Lower leg skin (tissue), 4 donors: ENCODE measurements around the gene CRTC1. TPM values are rescaled to one million over a fixed set of nuclear protein-coding genes. Genes with fewer than 3 reads are reported as not detected.

Source experiments
- DNase-seq, 2 donors: peaks; one replicate each; pipeline ENCODE4 v3.0.0-alpha.2; 2019; ENCODE audit warnings: low spot score in 2 of 2
- H3K4me3 ChIP-seq: fragments of 200-600 bp; sonication (generic); 2 replicates; pipeline ENCODE4 v1.5.1; 2017; ENCODE audit warnings: mild to moderate bottlenecking, low read depth; ENCODE audit not compliant: poor library complexity, severe bottlenecking
- CTCF ChIP-seq, 3 donors: fragments of 450-650 bp; IDR thresholded peaks; one replicate each; pipeline ENCODE4 v1.5.1; 2016; ENCODE audit warnings: antibody characterized with exemption in 3 of 3, mild to moderate bottlenecking in 3 of 3, moderate library complexity in 2 of 3
- POLR2A ChIP-seq, 2 donors: fragments of 450-650 bp; IDR thresholded peaks; one replicate each; pipeline ENCODE4 v1.6.1; 2016 to 2017; ENCODE audit warnings: antibody characterized with exemption in 2 of 2, mild to moderate bottlenecking in 1 of 2, moderate library complexity in 1 of 2
- WGBS, 2 donors: methylation state at CpG; one replicate each; pipeline ENCODE4 v1.1.5; 2018; 5-methylcytosine and 5-hydroxymethylcytosine counted together
- intact Hi-C: fragments of 100-400 bp; cut with DNase I; formaldehyde crosslinking; loops from one replicate; pipeline ENCODE4 v1.15.0; 2023; ENCODE audit warnings: low total_unique reads
- total RNA-seq, 4 donors: library from RNA; depleted of rRNA; stranded (reverse); fragments of >200 nt; gene quantifications; one replicate each; pipeline ENCODE4 v1.1.0, GENCODE V29; 2016

CRTC1 gene
- total RNA-seq, 4 donors from 2014 or later: 2.1 to 5.5 (median 4.2) TPM

GRCh38 chr19:18828786-18829185, 145.3 kb downstream of the CRTC1 start:
- no peak overlapping the region for H3K4me3 ChIP-seq
- 57 to 64% methylated on average over 6 of the region's 6 CpGs for WGBS, 2 donors
- TF ChIP-seq CTCF (IDR thresholded peaks at IDR 0.05): no peak
- TF ChIP-seq POLR2A (IDR thresholded peaks at IDR 0.05): no peak
- DNase-seq: no peak
- intact Hi-C loops: no loop called here

GRCh38 chr19:18830488-18830887, 147.0 kb downstream of the CRTC1 start:
- TF ChIP-seq POLR2A (IDR thresholded peaks at IDR 0.05) (no peak), CTCF (IDR thresholded peaks at IDR 0.05) (no peak)
- WGBS, 2 donors: 87 to 90% methylated on average over 2 of the region's 2 CpGs
- no peak for DNase-seq
- no peak overlapping the region for H3K4me3 ChIP-seq
- intact Hi-C loops: no loop called here

GRCh38 chr19:18831524-18832305, 148.2 kb downstream of the CRTC1 start, which contains the start of gene UPF1:
Gene UPF1 (plus strand): TSS chr19:18831959. CDS start chr19:18832210, 251 bp downstream.
- 0 to 1% methylated on average over 13 to 66 of the region's 96 CpGs for WGBS, 2 donors
- H3K4me3 ChIP-seq: peak within 1 kb of the TSS; percentile 79
- peak; percentile 87 to 97 for DNase-seq
- intact Hi-C loops: no loop called here
- peak in 1 of 2 donors; percentile 73 for TF ChIP-seq POLR2A (IDR thresholded peaks at IDR 0.05)
- no peak for TF ChIP-seq CTCF (IDR thresholded peaks at IDR 0.05)

Other genes starting within 250 kb of the CRTC1 start
- gene ISYNA1, start 245.5 kb upstream of the CRTC1 start, total RNA-seq: 10 to 100 TPM; 16.9 to 29.9 (median 22.3) TPM
- gene ELL, start 161.6 kb upstream of the CRTC1 start, total RNA-seq: 10 to 100 TPM; 21.5 to 37.9 (median 24.8) TPM
- gene FKBP8, start 140.1 kb upstream of the CRTC1 start, total RNA-seq: 100 to 1,000 TPM; 248 to 285 (median 263) TPM
- gene KXD1, start 125.8 kb upstream of the CRTC1 start, total RNA-seq: 10 to 100 TPM; 61.9 to 98.5 (median 89.7) TPM
- gene UBA52, start 111.8 kb upstream of the CRTC1 start, total RNA-seq: 1,000 to 10,000 TPM in 1 of 4 donors, 100 to 1,000 TPM in 3; 625 to 1,001 (median 848) TPM
- 100 to 1,000 TPM in 3 of 4 donors, 10 to 100 TPM in 1; 91.8 to 119 (median 107) TPM for gene REX1BD, start 94.9 kb upstream of the CRTC1 start, total RNA-seq
- gene CRLF1, start 76.9 kb upstream of the CRTC1 start, total RNA-seq: 10 to 100 TPM; 27.7 to 90.8 (median 40.1) TPM
- under 1 TPM in 3 of 4 donors, not detected in 1; 0.46 to 0.63 (median 0.52) TPM for gene TMEM59L, start 70.8 kb upstream of the CRTC1 start, total RNA-seq
- gene KLHL26, start 46.7 kb upstream of the CRTC1 start, total RNA-seq: 10 to 100 TPM in 3 of 4 donors, 1 to 10 TPM in 1; 7.9 to 23.2 (median 18.2) TPM
- 10 to 100 TPM; 12.6 to 18.3 (median 14.9) TPM for gene COMP, start 107.6 kb downstream of the CRTC1 start, total RNA-seq
- 100 to 1,000 TPM in 3 of 4 donors, 10 to 100 TPM in 1; 91.6 to 116 (median 102) TPM for gene UPF1, start 148.3 kb downstream of the CRTC1 start, total RNA-seq
- under 1 TPM in 2 of 4 donors, not detected in 2; 0.39 to 0.57 TPM for gene CERS1, start 212.5 kb downstream of the CRTC1 start, total RNA-seq
- 100 to 1,000 TPM; 173 to 238 (median 197) TPM for gene COPE, start 235.7 kb downstream of the CRTC1 start, total RNA-seq
- gene DDX49, start 236.0 kb downstream of the CRTC1 start, total RNA-seq: 10 to 100 TPM; 50.0 to 87.7 (median 65.5) TPM